Tongue (tissue), 2 donors: ENCODE measurements around the gene KNDC1. TPM values are rescaled to one million over a fixed set of nuclear protein-coding genes. Genes with fewer than 3 reads are reported as not detected.
"Not testable (repeated sequence)": the region's sequence is repeated elsewhere in the genome, so short reads cannot be mapped to it uniquely, and the experiment has no call there.

Experiments
- DNase-seq: peaks from one replicate; pipeline ENCODE4 v3.0.0-alpha.2; 2015
- total RNA-seq: library from RNA; depleted of rRNA; stranded (reverse); fragments of >200 nt; gene quantifications from one replicate; pipeline ENCODE4 v1.2.3, GENCODE V29; 2014

KNDC1 gene
- total RNA-seq, 1 donor from 2014 or later = 1.7 TPM

DNA sequence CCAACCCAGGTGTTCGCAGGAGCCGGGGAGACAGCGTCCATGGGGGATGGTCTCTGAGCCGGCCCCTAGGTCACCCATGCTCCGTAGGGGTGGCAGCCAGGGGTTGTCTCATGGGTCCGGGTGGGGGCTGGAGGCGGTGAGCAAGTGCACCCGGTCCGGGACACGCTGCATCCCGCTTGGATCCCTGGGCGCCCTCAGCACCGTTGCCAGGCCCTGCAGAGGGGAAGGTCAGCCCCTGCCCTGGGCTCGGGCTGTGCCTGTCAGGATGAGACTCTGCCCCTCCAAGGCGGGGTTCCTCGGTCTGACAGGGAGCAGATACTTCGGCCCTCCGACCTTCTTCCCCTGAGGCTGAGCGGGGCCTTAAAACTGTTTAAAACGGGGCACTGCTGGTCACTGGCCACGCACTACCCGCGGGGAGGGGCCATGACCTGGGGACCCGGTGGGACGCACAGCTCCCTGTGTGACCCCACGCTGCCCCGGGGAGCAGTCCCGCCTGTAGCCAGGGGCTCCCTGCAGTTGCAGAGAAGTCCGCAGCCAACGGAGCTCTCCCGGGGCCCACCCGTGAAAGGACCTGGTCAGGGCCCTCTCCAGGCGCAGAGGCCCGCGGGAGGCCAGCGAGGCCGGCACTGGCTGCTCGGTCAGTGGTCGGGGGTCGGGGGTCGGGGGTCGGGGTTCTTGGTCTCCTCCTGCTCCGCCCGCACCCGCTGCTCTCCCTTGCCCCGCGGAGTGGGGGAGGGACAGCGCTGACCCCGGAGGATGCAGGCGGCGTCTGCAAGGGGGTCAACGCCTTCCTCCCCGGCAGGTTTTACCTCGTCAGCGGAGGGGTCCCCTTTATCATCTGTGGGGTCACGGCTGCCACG lies 33.4 kb upstream of the KNDC1 start:
- DNase-seq = no peak

GRCh38 chr10:133127291-133128125 lies 32.5 kb upstream of the KNDC1 start:
- DNase-seq = no peak

- no peak for DNase-seq
Measured at GRCh38 chr10:133128126-133129070, 31.6 kb upstream of the KNDC1 start.

DNA sequence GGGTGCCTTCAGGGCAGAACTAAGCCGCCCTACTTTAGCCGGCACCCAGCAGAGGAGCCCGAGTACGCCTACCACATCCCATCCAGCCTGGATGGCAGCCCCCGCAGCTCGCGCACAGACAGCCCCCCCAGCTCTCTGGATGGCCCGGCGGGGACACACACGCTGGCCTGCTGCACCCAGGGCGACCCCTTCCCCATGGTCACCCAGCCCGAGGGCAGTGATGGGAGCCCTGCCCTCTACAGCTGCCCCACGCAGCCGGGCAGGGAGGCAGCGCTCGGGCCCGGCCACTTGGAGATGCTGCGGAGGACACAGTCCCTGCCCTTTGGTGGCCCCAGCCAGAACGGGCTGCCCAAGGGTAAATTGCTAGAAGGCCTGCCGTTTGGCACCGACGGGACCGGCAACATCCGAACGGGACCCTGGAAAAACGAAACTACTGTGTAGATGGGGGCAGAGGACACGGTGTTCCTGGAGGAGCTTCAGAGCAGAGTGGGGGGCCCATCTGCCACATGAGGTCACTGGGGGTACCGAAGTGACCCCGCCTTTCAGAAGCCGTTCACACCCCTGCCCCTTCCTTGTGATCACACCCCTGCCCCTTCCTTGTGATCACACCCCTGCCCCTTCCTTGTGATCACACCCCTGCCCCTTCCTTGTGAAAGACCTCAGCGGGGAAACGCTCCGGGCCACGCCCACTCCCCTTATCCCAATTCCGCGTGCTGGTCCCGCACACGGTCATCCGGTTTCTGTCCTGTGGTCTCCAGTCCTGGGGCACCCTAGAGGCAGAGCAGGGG lies 30.8 kb upstream of the KNDC1 start:
- DNase-seq = no peak

DNA sequence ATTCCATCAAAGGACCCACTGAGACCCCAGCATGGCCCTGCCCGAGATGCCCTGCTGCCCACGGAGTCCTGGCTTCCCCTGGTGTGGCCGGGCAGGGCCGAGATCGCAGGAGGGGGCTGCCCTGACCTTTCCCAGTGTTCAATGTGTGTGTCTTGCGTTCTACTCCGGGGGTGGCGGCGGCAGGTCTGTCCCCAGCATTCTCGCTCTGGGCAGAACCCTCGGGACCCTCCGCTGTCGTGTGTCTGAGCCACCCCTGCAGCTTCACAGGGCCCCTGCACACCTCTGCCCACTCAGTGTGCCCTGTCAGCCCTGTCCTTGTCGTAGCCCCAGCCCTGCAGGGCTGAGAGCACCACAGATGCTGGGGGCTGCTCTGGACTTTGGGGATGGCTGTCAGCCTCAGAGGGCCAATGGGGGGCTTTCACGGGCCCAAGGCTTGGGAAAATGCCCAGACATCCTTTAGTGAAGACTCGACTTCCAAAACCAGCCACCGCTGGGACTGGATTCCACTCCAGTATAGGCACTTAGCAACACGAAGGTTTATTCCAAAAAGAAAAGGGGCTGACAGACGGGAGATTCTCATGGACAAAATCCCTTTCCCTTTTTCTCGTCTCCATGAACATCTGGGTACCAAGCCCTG lies 30.0 kb upstream of the KNDC1 start:
- no peak for DNase-seq

DNA sequence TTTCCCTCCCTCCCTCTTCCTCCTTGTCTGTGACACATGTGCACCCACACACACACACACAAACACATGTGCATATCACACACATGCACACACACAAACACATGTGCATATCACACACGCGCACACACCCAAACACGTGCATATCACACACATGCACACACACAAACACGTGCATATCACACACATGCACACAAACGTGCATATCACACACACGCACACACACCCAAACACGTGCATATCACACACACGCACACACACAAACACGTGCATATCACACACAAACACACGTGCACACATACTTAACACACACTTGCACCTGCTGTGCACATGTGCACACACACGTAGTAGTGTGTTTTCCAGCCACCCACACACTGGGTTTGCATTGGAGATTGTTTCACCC lies 29.4 kb upstream of the KNDC1 start:
- no peak for DNase-seq

- no peak for DNase-seq
Measured at GRCh38 chr10:133131053-133131452, 29.0 kb upstream of the KNDC1 start.

DNA sequence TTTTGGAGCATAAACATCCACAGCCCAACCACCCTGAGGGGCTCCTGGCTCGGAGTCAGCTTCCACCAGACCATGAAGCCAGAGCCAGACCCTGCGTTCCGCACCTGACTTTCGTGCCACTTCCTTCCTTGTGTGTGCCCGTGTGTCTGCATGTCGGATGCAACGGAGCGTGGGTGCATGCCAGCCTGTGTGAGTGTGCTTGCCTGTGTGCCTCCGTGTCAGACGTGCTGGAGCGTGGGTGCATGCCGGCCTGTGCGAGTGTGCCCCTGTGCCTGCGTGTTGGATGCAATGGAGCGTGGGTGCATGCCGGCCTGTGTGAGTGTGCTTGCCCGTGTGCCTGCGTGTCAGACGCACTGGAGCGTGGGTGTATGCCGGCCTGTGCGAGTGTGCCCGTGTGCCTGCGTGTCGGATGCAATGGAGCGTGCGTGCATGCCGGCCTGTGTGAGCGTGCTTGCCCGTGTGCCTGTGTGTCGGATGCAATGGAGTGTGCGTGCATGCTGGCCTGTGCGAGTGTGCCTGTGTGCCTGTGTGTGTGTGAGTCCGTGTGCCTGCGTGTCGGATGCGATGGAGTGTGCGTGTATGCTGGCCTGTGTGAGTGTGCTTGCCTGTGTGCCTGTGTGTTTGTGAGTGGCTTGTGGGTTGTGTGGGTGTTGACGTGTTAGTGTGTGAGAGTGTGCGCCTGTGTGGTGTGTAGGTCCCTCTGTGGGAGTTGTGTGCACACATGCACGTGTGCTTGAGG lies 28.1 kb upstream of the KNDC1 start:
- DNase-seq = no peak

- no peak for DNase-seq
Measured at GRCh38 chr10:133132473-133133291, 27.3 kb upstream of the KNDC1 start.

- no peak for DNase-seq
Measured at GRCh38 chr10:133133471-133134231, 26.4 kb upstream of the KNDC1 start.

GRCh38 chr10:133134411-133135115 lies 25.5 kb upstream of the KNDC1 start:
- no peak for DNase-seq

- no peak for DNase-seq
Measured at GRCh38 chr10:133135116-133135465, 24.9 kb upstream of the KNDC1 start.

GRCh38 chr10:133137486-133138145 lies 22.4 kb upstream of the KNDC1 start:
- DNase-seq = not testable (repeated sequence)

DNA sequence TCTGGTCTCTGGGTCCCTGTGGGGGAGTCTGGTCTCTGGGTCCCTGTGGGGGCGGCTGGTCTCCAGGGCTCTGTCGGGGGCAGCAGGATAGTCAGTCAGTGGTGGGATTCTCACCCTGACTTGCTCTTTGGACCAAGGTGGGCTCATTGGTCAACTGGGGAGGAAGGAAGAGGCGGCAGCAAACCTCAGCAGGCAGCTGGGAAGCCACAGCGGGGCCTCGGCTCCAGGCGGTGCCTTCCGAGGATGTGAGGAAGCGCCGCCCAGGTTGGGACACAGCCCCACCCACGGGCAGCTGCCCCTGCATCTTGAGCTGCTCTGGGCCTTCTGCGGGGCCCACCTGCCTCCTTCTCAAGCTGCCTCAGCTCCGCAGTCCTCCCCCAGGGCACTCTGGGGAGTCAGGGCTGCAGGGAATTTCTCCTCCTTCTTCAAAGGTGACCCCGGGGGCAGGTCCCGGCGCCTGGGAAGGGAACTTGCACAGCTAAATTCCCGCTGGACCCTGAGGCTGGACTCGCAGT lies 20.4 kb upstream of the KNDC1 start:
- DNase-seq = no peak

- no peak for DNase-seq
Measured at GRCh38 chr10:133140417-133141143, 19.4 kb upstream of the KNDC1 start.
